ENCODE measurements around the gene COL11A2.
"Not testable (repeated sequence)": the region's sequence is repeated elsewhere in the genome, so short reads cannot be mapped to it uniquely, and the experiment has no call there.

Gene COL11A2

DNA sequence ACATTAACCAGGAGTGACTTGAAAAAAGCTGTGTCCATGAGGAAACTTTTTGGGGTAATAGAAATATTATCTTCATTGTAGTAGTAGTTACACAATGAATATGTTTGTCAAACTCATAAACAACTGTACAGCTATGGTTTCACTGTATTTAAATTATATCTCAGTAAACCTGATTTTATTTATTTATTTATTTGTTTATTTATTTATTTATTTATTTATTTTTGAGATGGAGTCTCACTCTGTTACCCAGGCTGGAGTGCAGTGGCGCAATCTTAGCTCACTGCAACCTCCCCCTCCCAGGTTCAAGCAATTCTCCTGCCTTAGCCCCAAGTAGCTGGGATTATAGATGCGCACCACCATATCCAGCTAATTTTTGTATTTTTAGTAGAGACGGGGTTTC, 41.7 kb downstream of the COL11A2 start:
- not testable (repeated sequence) for DNase-seq

DNA sequence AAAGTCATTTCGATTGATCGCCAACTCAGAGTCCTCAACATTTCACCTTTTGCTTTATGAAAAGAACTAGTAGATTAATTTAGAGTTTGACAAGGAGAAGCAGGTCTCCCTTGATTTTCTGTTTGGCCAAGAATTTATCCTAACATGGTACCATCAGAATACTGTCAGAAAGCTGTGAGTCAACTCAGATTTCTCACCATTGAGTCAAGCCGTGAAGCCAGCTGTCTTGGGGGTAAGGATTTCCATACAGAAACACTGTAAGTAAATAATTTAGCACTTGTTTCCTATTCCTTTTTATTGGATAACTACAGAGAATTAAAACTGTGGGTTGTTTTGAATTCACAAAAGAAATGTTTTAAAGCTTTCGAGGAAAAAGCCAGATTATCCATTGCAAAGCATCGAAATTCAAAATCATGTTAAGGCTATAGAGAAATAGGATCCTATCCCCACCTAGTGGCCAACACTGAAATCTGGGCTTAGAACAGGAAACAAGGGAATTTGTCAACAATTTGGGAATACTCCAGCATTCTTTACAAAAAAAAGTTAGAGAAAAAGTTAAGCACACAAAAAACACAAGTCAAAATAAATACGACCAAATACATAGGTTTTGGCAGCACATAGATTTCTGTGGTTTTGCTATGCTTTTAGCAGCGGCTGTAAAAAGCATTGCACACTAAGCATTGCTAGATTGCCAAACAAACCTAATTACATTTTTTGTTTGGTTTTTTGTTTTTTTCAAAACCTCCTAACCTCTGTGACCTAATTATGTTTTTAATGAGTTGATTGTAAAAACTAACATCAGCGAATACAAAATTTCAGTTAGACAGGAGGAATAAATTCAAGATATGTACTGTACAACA, 44.2 kb downstream of the COL11A2 start:
- peak; percentile 56 for DNase-seq

DNA sequence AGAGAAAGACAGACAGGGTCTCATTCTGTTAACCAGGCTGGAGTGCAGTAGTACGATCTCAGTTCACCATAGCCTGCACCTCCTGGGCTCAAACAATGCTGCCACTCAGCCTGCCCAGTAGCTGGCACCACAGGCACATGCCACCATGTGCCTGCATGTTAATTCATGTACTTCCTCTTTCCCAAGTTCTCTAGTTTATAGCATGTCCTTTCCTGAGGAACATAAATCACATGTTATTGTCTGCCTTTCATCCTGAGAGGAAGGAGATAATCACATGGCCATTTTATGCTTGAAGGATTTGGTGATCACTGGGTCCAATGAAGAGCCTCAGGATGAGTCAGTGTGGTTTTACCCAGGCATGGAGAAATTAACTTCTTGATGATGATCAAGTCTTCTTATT, 47.9 kb downstream of the COL11A2 start:
- peak; percentile 85 for DNase-seq

DNA sequence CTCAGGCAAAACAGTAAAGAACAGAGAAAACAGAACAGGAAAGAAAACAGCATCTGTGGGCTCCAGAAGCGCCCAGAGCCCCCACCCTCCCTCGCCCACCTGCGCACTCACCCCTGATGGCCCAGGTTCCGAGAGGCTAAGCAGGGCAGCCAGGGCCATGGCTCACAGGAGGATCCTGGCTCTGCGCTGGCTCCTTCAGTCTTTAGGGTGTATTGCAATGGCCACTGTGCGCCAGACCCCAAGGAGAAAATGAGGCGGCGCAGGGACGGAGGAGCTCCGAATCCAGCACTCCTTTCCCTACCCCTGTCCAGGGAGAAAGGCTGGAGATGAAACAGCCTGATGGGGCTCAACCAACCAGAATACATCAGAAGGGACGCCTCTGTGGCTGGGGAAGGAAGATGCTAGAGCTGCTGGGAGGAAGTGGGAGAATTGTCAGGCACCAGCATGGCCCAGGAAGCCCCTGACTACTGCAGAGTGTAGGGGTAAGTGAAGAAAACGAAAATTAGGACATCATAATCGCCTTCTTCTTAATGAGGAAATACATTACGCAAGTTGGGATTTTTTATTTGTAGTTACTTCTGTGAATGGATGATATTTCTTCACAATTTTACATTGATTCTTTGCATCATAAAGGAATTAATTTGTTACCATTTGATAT, 49.0 kb downstream of the COL11A2 start:
- peak; percentile 80 for DNase-seq

DNA sequence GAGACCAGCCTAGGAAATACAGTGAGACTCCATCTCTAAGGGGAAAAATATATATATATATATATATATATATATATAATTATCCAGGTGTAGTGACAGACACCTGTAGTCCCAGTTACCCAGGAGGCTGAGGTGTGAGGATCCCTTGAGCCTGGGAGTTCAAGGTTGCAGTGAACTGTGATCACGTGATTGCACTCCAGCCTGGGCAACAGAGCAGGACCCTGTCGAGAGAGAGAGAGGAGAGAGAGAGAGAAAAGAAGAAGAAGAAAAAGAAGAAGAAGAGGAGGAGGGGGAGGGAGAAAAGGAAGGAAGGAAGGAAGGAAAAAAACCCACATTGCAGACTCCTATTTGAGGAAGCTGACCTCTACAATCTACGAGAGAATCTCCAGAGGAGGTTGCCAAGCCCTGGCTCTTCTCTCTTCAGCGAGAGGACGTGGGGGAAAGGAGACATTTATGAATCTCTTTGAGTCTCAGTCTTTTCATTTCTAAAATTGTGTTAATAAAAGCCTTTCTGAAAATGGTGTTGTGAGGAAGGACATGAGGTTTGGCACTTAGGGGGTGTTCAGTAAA, 49.7 kb downstream of the COL11A2 start:
- DNase-seq, result peak; percentile 15

DNA sequence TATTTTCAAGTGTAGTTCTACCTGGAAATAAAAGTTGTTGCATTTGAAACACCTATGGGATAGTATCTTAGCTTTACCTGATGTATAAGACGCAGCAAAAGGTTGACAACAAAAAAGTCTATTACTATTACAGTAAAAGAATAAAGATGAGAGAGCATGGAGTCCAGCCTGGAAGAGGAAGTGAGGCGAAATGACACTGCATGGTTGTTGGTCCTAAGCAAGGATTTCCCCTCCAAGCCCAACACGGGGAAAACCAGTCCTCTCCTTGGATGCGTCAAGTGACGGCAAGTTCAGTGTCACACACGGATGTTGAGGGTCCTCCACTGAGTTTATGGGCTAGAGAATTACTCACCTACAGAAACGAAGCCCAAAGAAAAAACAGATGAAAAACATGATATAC, 51.7 kb downstream of the COL11A2 start:
- peak; percentile 35 for DNase-seq

DNA sequence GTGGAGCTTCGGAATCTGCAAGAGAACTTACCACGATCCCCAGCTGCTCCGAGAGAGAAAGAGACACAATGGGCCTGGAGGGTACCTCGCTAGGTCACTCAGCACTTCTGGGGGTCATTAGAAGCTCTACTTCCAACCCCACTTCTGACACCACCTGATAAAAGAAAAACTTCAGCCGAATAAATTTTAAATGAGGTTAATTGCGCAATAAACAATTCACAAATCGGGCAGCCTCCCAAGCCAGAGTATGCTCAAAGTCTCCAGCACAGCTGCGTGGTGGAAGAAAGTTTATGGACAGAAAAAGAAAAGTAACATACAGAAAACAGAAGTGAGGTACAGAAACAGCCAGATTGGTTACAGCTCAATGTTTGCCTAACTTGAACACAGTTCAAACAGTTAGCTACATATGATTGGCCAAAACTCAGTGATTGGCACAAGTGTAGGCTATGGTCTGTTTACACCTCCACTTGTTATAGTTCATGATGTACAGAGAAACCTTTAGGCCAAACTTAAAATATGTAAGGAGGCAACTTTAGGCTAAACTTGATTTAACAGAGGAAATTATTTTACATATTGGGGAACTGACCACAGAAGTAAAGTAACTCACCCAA, 52.6 kb downstream of the COL11A2 start:
- DNase-seq, result no peak

DNA sequence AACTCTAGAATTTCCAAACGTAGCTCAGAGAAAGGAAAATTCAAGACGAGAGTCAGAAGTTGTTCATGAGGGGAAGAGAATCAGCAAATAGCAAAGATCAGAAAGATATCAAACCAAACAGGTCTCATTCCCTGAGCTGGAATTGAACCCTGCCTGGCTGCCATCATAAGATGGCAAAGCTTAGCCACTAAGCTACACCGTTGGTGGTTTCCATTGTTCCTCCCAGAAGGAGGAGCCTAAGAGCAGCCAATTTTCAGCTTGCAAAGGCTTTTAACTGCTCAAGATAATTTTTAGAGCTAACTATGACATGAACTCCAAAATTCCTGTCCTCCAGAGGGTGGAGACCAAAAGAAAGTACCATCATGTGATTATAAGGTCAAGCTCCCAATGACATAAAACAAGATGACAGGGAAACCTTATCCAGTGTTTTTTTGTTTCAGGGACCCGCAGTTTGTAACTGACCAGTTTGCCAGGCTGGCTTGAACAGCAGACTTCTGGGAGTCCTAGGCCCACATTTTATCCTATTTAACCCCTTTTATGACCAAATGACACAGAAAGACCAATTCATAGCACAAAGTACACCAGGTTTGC, 55.9 kb downstream of the COL11A2 start:
- no peak for DNase-seq

DNA sequence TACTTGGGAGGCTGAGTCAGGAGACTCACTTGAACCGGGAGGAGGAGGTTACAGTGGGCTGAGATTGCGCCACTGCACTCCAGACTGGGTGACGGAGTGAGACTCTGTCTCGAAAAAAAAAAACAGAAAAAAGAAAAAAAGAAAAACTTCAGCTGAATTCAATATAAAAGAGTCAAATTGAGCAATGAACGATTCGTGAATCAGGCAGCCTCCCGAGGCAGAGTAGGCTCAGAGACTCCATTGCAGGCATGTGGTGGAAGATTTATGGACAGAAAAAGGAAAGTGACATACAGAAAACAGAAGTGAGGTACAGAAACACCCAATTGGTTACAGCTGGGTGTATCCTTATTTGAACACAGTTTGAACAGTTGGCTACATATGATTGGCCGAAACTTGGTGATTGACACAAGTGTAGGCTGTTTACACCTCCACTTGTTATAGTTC, 60.2 kb downstream of the COL11A2 start:
- peak; percentile 67 for DNase-seq

DNA sequence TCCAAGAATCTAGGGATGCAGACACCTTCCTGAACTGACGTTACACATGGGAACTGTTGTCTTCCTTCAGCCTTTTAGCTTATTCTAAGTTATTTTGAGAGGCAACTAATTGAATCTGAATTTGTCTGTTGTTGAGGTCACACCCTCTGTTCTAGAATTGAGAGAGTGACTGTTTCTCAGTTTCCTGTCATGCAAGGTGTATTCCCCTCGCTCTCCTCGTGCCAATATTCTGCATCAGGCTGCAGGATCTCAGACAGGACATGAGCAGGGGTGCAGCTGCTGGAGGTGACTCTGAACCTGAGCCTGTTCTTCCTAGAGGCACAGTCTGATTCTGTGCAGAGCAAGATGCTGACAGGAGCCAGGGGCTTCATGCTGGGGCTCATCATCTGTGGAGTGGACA, 63.9 kb downstream of the COL11A2 start:
- no peak for DNase-seq

DNA sequence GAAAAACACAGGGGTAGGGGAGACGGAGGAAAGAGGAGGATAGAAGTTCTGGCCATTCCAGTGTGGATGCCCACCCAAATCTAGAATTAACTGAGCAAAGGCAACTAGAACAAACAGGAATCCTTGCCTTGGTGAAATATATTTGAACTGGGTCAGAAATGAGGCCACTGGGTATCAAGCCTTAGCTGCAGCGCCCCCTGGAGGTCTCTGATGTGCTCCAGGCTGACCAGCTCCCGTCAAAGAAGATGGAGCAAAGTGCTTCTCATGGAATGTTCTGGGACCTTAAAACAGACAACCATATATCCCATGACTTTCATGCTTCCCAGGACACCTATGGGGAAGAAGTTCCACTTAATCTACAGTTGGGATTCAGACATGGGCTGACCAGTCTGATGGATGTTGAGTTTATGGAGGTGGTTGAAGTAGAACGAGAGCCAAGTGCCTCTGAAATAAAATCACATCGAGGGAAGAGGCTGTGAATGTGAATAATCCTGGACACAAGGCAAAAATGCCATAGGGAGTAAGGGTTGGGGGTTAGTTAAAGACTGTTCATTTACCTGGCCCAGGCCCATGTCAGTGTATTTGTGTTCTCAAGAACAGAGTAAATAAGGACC, 66.1 kb downstream of the COL11A2 start:
- peak; percentile 81 for DNase-seq

DNA sequence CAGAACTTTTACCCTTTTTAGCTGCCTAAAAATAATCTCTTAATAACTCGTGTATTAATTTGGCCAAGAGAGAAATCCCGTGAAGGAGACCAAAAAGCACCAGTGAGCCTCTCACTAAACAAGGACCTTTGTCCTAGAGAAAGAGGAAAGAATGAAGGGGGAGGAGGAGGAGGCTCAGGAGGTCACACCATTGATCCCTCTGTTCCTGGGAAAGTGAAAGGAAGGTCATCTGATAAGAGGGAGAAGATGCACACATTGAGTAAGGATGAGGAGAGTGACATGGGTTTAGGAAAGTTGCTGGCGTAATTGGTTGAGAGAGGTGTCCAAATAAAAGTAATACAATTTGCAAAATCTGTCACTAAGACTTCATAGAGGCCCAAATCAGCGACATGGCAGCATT, 67.3 kb downstream of the COL11A2 start:
- no peak for DNase-seq

DNA sequence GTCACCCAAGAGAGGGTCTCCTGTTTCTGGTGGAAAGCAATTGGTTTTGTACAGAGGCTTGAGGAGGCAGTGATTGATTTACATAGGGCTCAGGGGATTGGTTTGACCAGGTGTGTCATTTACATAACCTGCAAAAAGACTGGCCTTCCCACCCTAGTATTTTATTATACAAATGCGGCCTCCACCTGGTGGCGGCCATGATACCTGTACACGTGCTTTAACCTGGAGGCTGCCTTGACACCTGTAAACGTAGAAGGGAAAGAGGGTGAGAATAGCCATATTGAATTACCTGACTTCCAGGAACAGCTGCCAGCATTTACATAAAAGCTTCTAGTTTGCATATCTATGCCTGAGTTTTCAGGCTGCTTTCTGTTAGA, 67.8 kb downstream of the COL11A2 start:
- DNase-seq, result no peak

DNA sequence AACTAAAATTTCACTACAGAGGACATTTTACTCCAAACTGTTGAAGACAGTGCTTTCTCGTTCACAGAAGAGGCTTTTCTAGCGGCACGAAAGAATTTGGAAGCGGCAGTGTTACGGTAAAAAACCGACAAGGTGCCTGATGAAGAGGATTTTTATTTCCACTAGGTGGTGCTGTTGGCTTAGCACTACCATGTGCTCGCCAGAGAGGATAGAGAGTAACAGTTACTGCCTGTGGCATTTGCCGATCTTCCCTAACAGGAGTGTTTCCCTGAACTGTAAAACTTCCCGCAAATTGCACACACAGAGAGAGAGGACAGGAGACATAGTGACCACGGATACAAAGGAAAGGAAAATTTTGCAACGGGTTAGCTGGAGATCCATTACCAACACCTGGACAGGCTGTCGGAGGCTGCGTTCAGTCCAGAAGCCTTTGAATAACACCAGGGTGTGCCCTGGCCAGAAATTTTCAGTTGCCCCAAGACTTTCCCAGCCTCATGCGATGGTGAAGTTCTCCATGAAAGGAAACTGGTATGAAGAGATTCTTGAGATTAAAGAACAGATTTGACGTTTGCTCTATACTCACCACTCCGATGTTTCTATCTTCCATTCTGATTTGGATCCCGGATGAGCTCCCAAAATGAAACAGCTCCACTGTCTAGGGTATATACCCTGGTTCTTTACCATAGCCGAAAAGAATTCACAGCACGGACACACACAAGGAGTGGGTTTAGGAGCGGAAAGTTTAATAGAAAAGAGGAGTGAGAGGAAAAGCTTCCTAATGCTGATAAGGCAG, 68.3 kb downstream of the COL11A2 start:
- DNase-seq, result peak; percentile 67

DNA sequence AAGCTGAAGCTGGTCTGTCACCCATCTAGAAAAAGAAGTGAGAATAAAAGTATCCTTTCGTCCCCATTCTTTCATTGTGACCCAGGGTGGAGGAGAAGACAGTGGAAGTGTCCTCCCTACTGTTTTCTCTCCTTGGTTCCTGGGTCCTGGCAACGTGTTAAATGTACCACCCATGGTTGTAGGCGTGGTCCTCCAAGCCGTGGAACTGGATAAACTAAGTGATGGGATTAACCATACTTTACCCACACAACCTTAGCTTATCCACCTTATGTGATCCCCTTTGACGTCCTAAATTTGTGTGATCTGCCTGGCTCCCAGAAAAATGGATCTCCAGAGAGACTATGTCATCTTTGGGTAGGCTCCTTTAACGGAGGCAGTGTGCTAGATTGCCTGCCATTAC, 69.1 kb downstream of the COL11A2 start:
- DNase-seq, result no peak

DNA sequence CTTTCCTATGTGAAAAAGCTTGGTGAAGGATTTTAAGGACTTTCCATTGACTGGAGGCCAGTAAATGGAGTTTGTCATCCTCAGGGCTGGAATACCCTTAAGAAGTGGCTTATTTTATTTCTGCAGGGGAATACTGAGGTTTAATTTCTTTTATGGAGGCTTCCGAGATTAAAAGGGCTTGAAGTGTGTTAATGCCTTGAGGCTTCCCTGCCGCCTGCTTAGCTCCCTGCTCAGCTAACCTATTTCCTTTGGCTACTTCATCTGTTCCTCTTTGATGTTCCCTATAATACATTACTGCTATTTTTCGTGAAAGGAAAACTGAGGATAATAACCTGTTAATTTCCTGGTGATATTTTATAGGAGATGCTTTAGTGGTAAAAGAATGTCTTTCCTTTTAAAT, 72.3 kb downstream of the COL11A2 start:
- DNase-seq, result no peak

DNA sequence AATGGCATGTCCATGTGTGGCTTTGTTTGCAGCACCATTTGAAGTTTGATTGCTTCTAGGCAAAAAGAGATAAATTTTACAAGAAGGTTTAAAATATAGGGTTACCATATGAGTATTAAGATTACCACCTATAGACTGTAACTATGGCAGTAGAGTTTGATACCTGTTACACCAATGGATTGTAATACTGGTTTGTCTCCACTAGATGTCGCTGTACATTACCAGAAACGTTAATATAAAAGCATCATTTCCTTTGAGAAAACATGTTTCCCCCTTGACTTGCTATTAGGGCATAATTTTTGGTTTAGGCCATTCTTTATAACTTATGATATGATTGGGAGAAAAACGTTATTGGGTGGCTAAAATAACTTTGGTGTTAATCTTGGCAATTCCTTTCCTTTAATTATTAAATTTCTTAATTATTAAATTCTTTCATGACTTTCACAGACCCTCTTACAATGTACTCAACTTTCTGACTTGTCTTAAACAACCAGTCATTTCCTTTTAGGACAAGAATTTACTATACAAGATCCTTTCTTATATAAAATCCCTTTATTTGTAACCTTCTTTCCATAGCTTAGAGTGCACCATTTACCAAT, 73.6 kb downstream of the COL11A2 start:
- DNase-seq, result peak; percentile 74

DNA sequence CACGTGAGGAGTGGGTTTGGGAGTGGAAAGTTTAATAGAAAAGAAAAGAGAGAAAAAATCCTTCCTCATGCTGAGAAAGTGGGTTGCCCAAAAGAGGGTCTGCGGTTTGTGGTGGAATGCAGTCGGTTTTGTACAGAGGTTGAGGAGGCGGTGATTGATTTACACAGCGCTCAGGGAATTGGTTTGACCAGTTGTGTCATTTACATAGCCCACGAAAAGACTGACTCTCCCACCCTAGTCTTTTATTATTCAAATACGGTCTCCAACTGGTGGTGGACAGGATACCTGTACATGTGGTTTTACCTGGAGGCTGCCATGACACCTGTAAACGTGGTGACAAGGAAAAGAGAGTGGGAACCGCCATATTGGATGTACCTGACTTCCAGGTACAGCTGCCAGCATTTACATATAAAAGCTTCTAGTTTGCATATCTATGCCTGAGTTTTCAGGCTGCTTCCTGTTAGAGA, 74.4 kb downstream of the COL11A2 start:
- no peak for DNase-seq

DNA sequence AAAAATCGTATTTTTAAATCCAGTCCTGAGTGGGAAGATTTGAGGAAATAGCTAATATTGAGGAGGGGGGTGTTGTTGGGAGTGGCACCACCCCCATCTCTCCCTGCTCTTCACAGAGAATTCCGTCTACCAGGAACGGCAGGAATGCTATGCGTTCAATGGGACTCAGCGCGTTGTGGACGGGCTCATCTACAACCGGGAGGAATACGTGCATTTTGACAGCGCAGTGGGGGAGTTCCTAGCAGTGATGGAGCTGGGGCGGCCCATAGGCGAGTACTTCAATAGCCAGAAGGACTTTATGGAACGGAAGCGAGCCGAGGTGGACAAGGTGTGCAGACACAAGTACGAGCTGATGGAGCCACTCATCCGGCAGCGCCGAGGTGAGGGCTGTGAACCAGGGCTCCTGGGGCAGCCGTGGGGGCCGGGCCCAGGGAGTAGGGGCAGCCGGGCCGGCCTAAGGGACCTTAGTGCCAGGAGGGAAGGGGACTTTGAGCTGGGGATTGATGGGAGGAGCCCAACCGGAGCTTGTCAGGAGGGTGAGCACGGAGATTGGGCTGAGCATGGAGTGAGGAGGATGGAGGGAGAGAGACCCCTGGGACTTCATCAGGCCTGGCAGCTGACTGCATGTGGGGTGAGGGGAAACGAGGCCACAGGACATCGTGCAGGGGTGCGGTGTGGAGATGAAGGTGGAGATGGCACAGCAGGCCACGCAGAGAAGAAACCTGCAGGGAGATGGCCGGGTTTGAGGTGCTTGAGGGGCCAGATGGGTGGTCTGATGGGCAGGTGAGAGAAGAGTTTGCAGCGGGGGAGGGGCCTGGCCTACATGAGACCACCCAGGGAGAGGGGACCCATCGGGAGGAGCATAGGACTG, 75.2 kb downstream of the COL11A2 start:
- peak; percentile 16 for DNase-seq

DNA sequence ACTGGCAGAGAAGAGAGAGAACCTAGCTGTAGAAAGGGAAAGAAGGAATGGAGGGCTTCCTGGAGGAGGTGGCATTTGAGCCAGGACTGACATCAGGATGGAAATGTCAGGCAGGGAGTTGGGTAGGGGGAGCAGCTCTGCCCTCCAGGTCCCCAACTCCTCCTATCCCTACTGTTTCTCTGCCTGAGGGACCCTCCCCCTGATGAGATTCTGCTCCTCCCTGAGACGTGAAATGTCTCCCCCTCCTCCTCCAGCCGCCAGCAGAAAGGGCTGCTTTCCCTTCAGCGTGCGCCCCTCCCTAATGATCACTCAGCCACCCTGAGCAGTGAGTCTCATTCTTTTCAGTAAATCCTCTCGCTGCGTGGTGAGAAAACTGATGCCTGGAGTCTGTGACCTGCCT, 75.8 kb downstream of the COL11A2 start:
- no peak for DNase-seq
